ENCODE results near the gene DEDD2.
"Not testable (repeated sequence)": the region's sequence is repeated elsewhere in the genome, so short reads cannot be mapped to it uniquely, and the experiment has no call there.

Gene DEDD2, protein sequence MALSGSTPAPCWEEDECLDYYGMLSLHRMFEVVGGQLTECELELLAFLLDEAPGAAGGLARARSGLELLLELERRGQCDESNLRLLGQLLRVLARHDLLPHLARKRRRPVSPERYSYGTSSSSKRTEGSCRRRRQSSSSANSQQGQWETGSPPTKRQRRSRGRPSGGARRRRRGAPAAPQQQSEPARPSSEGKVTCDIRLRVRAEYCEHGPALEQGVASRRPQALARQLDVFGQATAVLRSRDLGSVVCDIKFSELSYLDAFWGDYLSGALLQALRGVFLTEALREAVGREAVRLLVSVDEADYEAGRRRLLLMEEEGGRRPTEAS

DNA sequence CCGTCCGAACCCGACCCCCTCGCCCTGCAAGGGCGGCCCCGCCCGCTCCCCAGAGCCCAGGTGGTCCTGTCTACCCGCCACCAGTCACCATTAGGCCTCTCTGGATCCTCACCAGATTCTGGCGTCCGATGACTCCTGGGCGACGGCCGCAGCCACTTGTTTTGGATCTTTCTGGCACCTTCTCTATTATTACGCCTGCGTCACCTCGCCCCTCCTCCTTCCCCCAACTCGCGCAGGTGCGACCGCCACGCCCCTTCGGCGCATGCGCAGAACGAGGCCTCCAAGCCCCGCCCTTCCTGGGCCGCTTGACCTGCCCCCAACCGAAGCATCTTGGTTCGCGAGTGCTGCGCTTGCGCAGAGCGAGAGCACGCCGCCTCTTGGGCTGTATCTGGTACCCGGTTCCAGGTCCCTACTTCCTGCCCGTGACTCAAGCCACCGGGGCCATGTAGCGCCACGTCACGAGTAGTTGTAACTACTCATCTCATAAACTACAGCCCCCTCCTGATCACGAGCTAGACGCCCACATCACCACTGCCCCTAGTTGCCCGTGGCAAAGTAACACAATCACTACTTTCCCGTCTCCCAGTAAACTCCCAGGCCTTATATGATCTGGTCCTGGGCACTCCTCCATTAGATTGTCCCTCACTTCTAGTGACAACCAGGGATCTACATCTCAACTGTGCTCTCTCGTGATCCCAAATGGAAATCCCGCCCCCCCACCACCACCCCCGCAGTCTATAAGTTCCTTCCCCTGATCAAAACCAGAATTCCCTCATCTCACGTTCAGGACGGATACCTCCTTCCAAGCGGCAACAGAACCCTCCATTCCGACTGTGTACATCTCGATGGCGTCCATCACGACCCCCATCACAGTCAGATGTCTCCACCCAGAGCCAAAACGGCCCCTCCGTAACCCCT, at the start of gene DEDD2:
TSS of gene DEDD2 (minus strand) at position 158 of the 918 bp plus-strand sequence. CDS start 670 bp downstream, outside the sequence.
- DNase-seq = peak; percentile 96

DNA sequence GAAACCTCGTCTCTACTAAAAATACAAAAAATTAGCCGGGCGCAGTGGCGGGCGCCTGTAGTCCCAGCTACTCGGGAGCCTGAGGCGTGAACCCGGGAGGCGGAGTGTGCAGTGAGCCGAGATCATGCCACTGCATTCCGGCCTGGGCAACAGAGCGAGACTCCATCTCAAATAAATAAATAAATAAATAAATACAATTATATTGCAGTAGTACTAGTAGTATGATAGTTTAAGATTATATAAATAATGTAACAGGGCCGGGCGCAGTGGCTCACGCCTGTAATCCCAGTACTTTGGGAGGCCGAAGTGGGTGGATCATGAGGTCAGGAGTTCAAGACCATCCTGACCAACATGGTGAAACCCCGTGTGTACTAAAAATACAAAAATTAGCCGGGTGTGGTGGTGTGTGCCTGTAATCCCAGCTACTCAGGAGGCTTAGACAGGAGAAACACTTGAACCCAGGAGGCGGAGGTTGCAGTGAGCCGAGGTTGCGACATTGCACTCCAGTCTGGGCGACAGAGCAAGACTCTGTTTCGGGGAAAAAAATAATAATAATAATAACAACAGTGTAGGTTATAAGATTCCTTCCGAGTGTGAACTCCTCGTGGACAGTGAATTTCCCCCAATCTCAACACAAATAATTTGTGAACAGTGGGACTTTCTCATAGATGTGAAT, 49.6 kb upstream of the DEDD2 start:
- DNase-seq = not testable (repeated sequence)

DNA sequence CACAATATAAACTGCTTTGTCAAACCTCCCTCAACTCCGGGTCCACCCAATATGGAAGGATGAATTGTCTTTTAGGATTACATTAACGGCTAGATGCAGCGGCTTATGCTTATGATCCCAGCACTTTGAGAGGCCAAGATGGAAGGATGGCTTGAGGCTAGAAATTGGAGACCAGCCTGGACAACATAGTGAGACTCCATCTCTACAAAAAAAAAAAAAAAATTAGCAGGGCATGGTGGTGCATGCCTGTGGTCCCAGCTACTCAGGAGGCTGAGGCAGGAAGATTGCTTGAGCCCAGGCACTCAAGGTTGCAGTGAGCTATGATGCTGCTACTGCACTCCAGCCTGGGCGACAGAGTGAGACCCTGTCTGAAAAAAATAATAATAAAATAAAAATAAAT, 48.6 kb upstream of the DEDD2 start:
- not testable (repeated sequence) for DNase-seq

DNA sequence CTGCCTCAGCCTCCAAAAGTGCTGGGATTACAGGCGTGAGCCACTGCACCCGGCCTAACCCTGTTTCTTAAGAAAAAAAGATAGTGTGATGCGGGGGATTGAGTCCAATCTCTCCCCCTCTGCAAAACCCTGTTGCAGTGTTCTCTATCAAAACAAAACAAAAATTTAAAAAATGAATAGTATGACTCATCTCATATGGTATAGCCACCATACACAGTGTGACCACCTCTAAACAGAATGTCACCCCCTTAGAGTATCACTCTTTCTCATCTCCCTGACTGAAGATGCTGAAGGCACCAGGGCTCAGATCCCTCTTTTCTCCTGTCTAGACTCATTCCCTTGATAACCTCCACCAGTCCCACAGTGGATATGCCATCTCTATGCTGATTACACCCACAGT, 44.3 kb upstream of the DEDD2 start:
- DNase-seq = no peak

DNA sequence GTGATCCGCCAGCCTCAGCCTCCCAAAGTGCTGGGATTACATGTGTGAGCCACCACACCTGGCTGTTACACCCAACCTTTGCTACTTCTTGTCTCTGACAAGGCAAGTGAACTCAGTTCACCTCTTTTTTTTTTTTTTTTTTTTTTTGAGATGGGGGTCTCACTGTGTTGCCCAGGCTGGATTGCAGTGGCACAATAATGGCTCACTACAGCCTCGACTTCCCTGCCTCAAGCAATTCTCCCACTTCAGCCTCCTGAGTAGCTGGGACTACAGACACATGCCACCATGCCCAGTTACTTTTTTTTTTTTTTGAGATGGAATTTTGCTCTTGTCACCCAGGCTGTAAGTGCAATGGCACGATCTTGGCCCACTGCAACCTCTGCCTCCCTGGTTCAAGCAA, 40.4 kb upstream of the DEDD2 start:
- not testable (repeated sequence) for DNase-seq

DNA sequence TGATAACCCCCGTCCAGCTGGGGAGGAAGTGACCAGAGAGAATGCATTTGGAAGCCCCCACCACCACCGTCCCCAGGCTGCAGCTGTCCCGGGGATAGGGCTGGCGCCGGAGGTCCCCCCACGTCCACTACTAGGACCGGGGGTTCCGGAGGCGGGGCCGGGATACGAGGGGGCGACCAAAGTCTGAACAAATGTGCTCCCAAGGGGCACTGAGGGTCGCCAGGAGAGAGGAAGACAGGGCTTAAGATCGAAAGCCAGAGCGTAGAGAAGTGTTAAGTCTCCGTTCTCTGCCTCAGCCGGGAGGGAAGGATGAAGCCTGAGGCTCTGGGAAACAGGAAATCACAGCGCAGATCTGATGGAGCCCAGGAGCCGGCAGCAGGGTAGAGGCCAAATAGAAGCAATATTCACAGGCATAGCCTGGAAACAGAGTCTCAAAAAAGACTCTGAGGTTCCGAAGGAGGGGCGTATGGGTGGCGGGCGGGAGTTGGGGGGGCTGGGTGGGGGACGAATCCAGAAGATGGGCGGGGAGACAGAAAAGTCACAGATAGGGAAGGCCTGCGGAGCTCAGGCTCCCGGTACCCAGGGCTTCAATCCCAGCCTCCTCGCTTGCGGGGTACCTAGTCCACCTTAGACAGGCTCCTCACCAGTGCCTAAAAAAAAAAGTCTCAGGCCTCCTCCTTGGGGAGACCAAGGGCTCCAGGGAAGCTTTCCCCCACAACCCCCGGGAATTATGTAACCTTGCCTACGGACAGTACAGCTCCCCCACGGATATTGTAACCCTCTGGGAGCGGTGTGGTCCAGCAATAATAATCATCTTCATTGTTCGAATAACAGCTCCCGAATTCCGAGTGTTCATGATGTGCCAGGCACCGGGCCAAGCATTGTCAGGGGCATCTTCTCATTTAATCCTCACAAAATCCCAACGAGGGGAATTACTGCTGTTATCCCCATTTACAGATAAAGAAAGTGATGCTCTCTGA, 38.6 kb upstream of the DEDD2 start:
- DNase-seq = peak; percentile 27

GRCh38 chr19:42254850-42255765, 37.6 kb upstream of the DEDD2 start, which contains the start of gene ERF:
Gene ERF (minus strand): TSS chr19:42255128. CDS start chr19:42254999, 129 bp downstream.
- DNase-seq = peak; percentile 78

- DNase-seq = peak; percentile 23
These were observed 36.8 kb upstream of the DEDD2 start for GRCh38 chr19:42254089-42254849.

- peak; percentile 40 for DNase-seq
These were observed 36.0 kb upstream of the DEDD2 start for GRCh38 chr19:42253245-42254088.

- no peak for DNase-seq
These were observed 35.1 kb upstream of the DEDD2 start for GRCh38 chr19:42252365-42253244.

DNA sequence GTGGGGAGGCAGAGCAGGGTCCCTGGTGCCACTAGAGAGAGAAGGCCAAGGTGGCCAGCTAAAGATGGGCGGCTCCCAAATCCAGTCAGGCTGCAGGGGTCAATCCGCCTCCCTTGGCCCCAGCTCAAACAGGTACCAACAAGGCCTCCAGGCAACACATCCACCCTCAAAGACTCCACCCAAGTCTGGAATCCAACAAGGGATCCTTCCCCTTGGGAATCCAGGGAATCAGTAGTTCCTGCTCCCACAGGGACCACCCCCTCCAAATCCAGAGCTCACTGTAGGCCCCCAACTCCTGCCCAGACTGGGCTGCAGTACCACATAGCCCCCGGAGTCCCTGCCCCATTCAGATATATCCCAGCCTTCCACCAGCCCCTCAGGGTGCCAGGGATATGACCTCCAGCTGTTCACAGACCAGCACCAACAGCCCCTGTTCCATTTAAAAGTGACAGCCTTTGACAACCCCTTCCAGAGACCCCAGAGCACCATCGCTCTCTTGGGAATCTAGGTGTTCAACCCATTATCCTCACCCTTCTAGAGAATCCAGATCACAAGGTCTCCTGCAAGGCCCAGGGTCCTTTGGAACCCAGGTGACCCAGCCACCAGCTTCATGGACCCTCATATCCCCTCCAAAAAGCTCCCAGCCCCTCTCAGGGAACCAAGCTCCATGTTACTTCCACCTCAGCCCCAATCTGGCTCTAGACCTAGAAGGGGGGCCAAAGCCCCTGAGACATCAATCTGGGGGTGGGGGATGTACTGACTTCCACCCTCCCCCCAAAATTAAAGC, 34.3 kb upstream of the DEDD2 start:
- no peak for DNase-seq

DNA sequence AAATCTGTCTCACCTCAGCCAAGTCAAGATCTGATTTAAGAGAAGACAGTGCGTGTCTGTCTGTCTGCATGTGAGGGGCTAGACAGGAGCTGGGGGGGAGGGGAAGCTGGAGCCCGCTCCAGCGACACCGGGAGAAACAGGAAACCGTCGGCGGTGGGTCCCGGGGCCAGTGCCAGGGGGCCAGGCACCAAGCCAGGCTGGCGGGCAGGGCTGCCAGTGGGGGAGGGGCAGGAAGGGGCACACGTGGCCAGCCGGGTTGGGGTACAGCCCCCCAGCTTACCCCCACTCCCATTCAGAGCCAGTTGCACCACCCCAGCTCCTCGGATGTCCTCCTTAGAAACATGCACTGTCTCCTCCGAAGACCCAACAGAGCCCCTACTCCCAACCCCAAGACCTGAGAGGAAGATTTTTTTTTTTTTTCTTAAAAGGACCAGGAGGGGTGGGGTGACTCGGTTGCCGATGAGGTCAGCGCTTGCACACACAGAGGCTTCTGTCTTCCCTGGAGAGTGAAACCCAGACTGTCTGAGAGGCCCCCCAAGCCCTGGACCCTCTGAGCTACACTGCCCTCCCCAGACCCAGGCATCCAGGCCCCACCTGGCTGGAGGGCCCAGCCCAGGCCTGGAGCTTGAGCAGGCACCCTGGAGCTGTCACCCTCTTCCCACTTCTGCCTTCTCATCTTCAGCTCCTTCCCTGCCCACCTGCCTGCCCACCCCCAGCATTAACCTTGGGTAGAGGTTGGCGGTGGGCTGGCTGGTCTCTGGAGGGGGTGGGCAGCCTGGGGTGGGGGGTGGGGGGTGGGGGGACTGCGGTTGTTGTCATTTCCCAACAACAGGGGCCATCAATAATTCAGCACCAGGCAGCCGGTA, 33.4 kb upstream of the DEDD2 start:
- DNase-seq = no peak

- no peak for DNase-seq
These were observed 32.7 kb upstream of the DEDD2 start for GRCh38 chr19:42250183-42250665.

- no peak for DNase-seq
These were observed 32.3 kb upstream of the DEDD2 start for GRCh38 chr19:42249769-42250168.

DNA sequence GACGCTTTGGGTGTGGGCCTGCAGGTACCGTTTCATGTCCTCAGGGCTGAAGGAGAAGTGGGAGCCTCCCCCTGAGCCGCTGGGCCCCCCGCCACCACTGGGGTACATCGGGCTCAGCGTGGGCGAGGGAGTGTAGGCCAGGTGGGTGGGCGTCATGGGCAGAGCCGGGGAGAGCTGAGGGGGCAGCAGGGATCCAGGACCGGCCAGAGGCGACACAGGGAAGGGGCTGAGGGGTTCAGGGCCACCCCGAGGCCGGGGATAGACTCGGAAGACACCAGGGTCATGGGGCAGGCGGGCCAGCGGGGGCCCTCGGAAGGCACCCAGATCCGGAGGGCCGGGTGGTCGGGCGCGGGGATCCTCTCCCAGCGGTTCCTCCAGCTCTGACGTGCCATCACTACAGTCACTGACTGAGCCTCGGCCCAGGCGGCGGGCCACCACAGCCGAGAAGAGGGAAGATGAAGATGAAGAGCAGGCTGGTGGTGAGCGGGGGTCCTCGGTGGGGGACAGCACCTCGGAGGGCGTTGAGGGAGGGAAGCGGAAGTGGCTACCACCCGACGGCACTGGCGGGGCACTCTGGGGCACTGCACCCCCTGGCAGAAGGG, 31.8 kb upstream of the DEDD2 start:
- DNase-seq = no peak

Measured in COR-L47 (cell line).